Myocyte (in vitro differentiated cells): ENCODE data around the gene TMEM30B. TPM values are rescaled to one million over a fixed set of nuclear protein-coding genes. Genes with fewer than 3 reads are reported as not detected.
A peak's percentile ranks its signal among the peaks of the same experiment; 100 is the strongest.

Experiments
- DNase-seq: peaks from one replicate; pipeline ENCODE4 v3.0.0-alpha.2; 2012; ENCODE audit warnings: low read depth
- total RNA-seq: library from RNA; depleted of rRNA; stranded (reverse); fragments of >200 nt; gene quantifications from 2 replicates; pipeline ENCODE4 v1.2.3, GENCODE V29; 2014

The TMEM30B gene
- total RNA-seq, 1 donor from 2014 or later: 0.62 TPM

- no peak for DNase-seq
Observed at GRCh38 chr14:61300209-61300608, 19.1 kb upstream of the TMEM30B start.

GRCh38 chr14:61298824-61299223, 17.7 kb upstream of the TMEM30B start:
- no peak for DNase-seq

- no peak for DNase-seq
Observed at GRCh38 chr14:61297581-61297980, 16.4 kb upstream of the TMEM30B start.

GRCh38 chr14:61296719-61297502, 15.8 kb upstream of the TMEM30B start:
- peak; percentile 57 for DNase-seq

GRCh38 chr14:61296151-61296550, 15.0 kb upstream of the TMEM30B start:
- DNase-seq: no peak

GRCh38 chr14:61290701-61291100, 9.6 kb upstream of the TMEM30B start:
- no peak for DNase-seq

- no peak for DNase-seq
Observed at GRCh38 chr14:61288720-61289119, 7.6 kb upstream of the TMEM30B start.

- DNase-seq: no peak
Observed at GRCh38 chr14:61288228-61288627, 7.1 kb upstream of the TMEM30B start.

- DNase-seq: no peak
Observed at GRCh38 chr14:61287196-61287595, 6.1 kb upstream of the TMEM30B start.

- DNase-seq: no peak
Observed at GRCh38 chr14:61285364-61285763, 4.2 kb upstream of the TMEM30B start.

- DNase-seq: peak; percentile 36
Observed at GRCh38 chr14:61284001-61284400, 2.9 kb upstream of the TMEM30B start.

GRCh38 chr14:61282746-61283145, 1.6 kb upstream of the TMEM30B start:
- no peak for DNase-seq

- DNase-seq: no peak
Observed at GRCh38 chr14:61281948-61282275, 774 bp upstream of the TMEM30B start.

GRCh38 chr14:61280526-61281185, 482 bp downstream of the TMEM30B start:
- peak; percentile 26 for DNase-seq

- DNase-seq: no peak
Observed at GRCh38 chr14:61280092-61280525, 1.0 kb downstream of the TMEM30B start.

GRCh38 chr14:61279082-61279481, 2.1 kb downstream of the TMEM30B start:
- no peak for DNase-seq

- DNase-seq: no peak
Observed at GRCh38 chr14:61277784-61278183, 3.4 kb downstream of the TMEM30B start.

GRCh38 chr14:61277232-61277631, 3.9 kb downstream of the TMEM30B start:
- DNase-seq: no peak

- DNase-seq: no peak
Observed at GRCh38 chr14:61271552-61271951, 9.6 kb downstream of the TMEM30B start.

GRCh38 chr14:61270714-61271113, 10.4 kb downstream of the TMEM30B start:
- DNase-seq: no peak

- peak; percentile 83 for DNase-seq
Observed at GRCh38 chr14:61269321-61270083, 11.6 kb downstream of the TMEM30B start.

GRCh38 chr14:61268812-61269211, 12.3 kb downstream of the TMEM30B start:
- no peak for DNase-seq
